HG02840 (cell line): ENCODE data around the gene UGT1A7.
"Not testable (repeated sequence)": the region's sequence is repeated elsewhere in the genome, so short reads cannot be mapped to it uniquely, and the experiment has no call there.

Experiments
- ATAC-seq: cut with Tn5 transposase; IDR thresholded peaks from one replicate; pipeline ENCODE4 v1.9.1; 2021; ENCODE audit warnings: mild to moderate bottlenecking, moderate library complexity, moderate number of reproducible peaks; ENCODE audit not compliant: unreplicated experiment, low FRiP score

Gene UGT1A7

GRCh38 chr2:233679196-233679595 lies 2.5 kb upstream of the UGT1A7 start:
- no peak for ATAC-seq

- ATAC-seq, result no peak
These were observed 1.2 kb upstream of the UGT1A7 start for GRCh38 chr2:233680361-233681045.

GRCh38 chr2:233684640-233685039 lies 2.9 kb downstream of the UGT1A7 start:
- ATAC-seq, result no peak

- ATAC-seq, result no peak
These were observed 5.2 kb downstream of the UGT1A7 start for GRCh38 chr2:233686928-233687327.

GRCh38 chr2:233688341-233688740 lies 6.6 kb downstream of the UGT1A7 start:
- no peak for ATAC-seq

GRCh38 chr2:233689031-233689430 lies 7.3 kb downstream of the UGT1A7 start:
- no peak for ATAC-seq

- no peak for ATAC-seq
These were observed 7.8 kb downstream of the UGT1A7 start for GRCh38 chr2:233689501-233689900.

GRCh38 chr2:233690444-233690843 lies 8.7 kb downstream of the UGT1A7 start:
- no peak for ATAC-seq

GRCh38 chr2:233691443-233692433 lies 10.0 kb downstream of the UGT1A7 start:
- ATAC-seq, result no peak

- ATAC-seq, result no peak
These were observed 10.9 kb downstream of the UGT1A7 start, which contains the start of gene UGT1A6 for GRCh38 chr2:233692648-233693047. UGT1A6 (plus strand) TSS chr2:233692890; CDS start chr2:233693005, 115 bp downstream.

GRCh38 chr2:233693963-233694362 lies 12.3 kb downstream of the UGT1A7 start:
- ATAC-seq, result no peak

GRCh38 chr2:233698740-233699139 lies 17.0 kb downstream of the UGT1A7 start:
- no peak for ATAC-seq

- no peak for ATAC-seq
These were observed 17.8 kb downstream of the UGT1A7 start for GRCh38 chr2:233699424-233700027.

- no peak for ATAC-seq
These were observed 18.4 kb downstream of the UGT1A7 start for GRCh38 chr2:233700028-233700635.

- not testable (repeated sequence) for ATAC-seq
These were observed 19.1 kb downstream of the UGT1A7 start for GRCh38 chr2:233700842-233701241.

- ATAC-seq, result no peak
These were observed 20.5 kb downstream of the UGT1A7 start for GRCh38 chr2:233702238-233702637.

- no peak for ATAC-seq
These were observed 24.3 kb downstream of the UGT1A7 start for GRCh38 chr2:233705911-233706506.

- ATAC-seq, result no peak
These were observed 25.0 kb downstream of the UGT1A7 start for GRCh38 chr2:233706720-233707119.

- ATAC-seq, result no peak
These were observed 26.4 kb downstream of the UGT1A7 start for GRCh38 chr2:233707940-233708644.

GRCh38 chr2:233708942-233709341 lies 27.2 kb downstream of the UGT1A7 start:
- no peak for ATAC-seq
